GM19468 (cell line): ENCODE data around the gene OAT.

Experiments used
- ATAC-seq: cut with Tn5 transposase; IDR thresholded peaks from one replicate; pipeline ENCODE4 v1.9.1; 2021; ENCODE audit warnings: mild to moderate bottlenecking, moderate library complexity, moderate number of reproducible peaks; ENCODE audit not compliant: unreplicated experiment; ENCODE audit errors: extremely low read depth

Gene OAT

GRCh38 chr10:124418726-124419501 lies at the start of gene OAT:
Gene OAT (minus strand): TSS chr10:124418923. CDS start chr10:124412171, 6,752 bp downstream.
- ATAC-seq, result peak; percentile 86

- no peak for ATAC-seq
Measured at GRCh38 chr10:124467165-124467564, 48.4 kb upstream of the OAT start.

- ATAC-seq, result no peak
Measured at GRCh38 chr10:124465777-124466488, 47.2 kb upstream of the OAT start.

- no peak for ATAC-seq
Measured at GRCh38 chr10:124465003-124465776, 46.5 kb upstream of the OAT start.

GRCh38 chr10:124464028-124464965 lies 45.6 kb upstream of the OAT start:
- ATAC-seq, result no peak

- ATAC-seq, result no peak
Measured at GRCh38 chr10:124462348-124462695, 43.6 kb upstream of the OAT start.

- ATAC-seq, result peak; percentile 96
Measured at GRCh38 chr10:124461642-124462347, 43.1 kb upstream of the OAT start, which contains the start of gene LHPP. Gene LHPP (plus strand): TSS chr10:124461823. CDS start chr10:124461863, 40 bp downstream.

- no peak for ATAC-seq
Measured at GRCh38 chr10:124460144-124460543, 41.4 kb upstream of the OAT start.

- ATAC-seq, result no peak
Measured at GRCh38 chr10:124459395-124459794, 40.7 kb upstream of the OAT start.

- ATAC-seq, result no peak
Measured at GRCh38 chr10:124458889-124459288, 40.2 kb upstream of the OAT start.

- ATAC-seq, result no peak
Measured at GRCh38 chr10:124458473-124458872, 39.8 kb upstream of the OAT start.

GRCh38 chr10:124455441-124455840 lies 36.7 kb upstream of the OAT start:
- no peak for ATAC-seq

- no peak for ATAC-seq
Measured at GRCh38 chr10:124453960-124454610, 35.4 kb upstream of the OAT start.

- ATAC-seq, result no peak
Measured at GRCh38 chr10:124451276-124451675, 32.6 kb upstream of the OAT start.

GRCh38 chr10:124450783-124451057 lies 32.0 kb upstream of the OAT start:
- no peak for ATAC-seq

- ATAC-seq, result no peak
Measured at GRCh38 chr10:124450012-124450782, 31.5 kb upstream of the OAT start, which contains the start of gene NKX1-2. Gene NKX1-2 (minus strand): TSS chr10:124450035. CDS start chr10:124449943, 92 bp downstream.

GRCh38 chr10:124449170-124450011 lies 30.7 kb upstream of the OAT start:
- ATAC-seq, result no peak
